Keratinocyte (primary cell): ENCODE measurements around the gene SMURF1. TPM values are rescaled to one million over a fixed set of nuclear protein-coding genes. Genes with fewer than 3 reads are reported as not detected.

Experiments used
- DNase-seq: peaks from one replicate; pipeline ENCODE4 v3.0.0-alpha.2; 2011; ENCODE audit warnings: low read depth, missing footprints, low spot score
- FAIRE-seq: peaks from 2 replicates; lab custom pipeline; 2011; peaks lifted over from hg19 to GRCh38; lab: Jason Lieb, UNC
- H2AFZ ChIP-seq: 2 replicates; pipeline ENCODE4 v1.6.0; 2012; ENCODE audit warnings: low read length, control low read depth, inconsistent platforms; ENCODE audit not compliant: control insufficient read depth
- H3K27ac ChIP-seq: 2 replicates; pipeline ENCODE4 v1.5.1; 2011; ENCODE audit warnings: low read length; ENCODE audit not compliant: control insufficient read depth, insufficient read depth
- H3K27me3 ChIP-seq: 3 replicates; pipeline ENCODE4 v1.6.0; 2011; ENCODE audit warnings: low read length; ENCODE audit not compliant: control insufficient read depth, insufficient read depth; ENCODE audit errors: extremely low read depth
- H3K36me3 ChIP-seq, 2 experiments: 2 replicates in 1 of 2; 3 replicates in 1 of 2; pipeline ENCODE4 v1.5.1; 2011; ENCODE audit warnings: low read length in 2 of 2, mild to moderate bottlenecking in 1 of 2; ENCODE audit not compliant: control insufficient read depth in 2 of 2, insufficient read depth in 2 of 2; ENCODE audit errors: extremely low read depth in 1 of 2
- H3K4me1 ChIP-seq: 3 replicates; pipeline ENCODE4 v1.5.1; 2011; ENCODE audit warnings: low read length; ENCODE audit not compliant: control insufficient read depth, insufficient read depth; ENCODE audit errors: extremely low read depth
- H3K4me2 ChIP-seq: 3 replicates; pipeline ENCODE4 v1.6.0; 2011; ENCODE audit warnings: low read depth, low read length; ENCODE audit not compliant: control insufficient read depth, insufficient read depth; ENCODE audit errors: extremely low read depth
- H3K4me3 ChIP-seq, 3 experiments: fragments of 200-600 bp in 1 of 3; sonication (generic) in 1 of 3; 2 replicates in 2 of 3; 3 replicates in 1 of 3; pipeline ENCODE4 v1.5.1; 2011 to 2016; ENCODE audit warnings: low read length in 3 of 3, mild to moderate bottlenecking in 3 of 3, control low read depth in 2 of 3, inconsistent platforms in 1 of 3, low read depth in 1 of 3, mixed read lengths in 1 of 3, mixed run types in 1 of 3, moderate library complexity in 1 of 3; ENCODE audit not compliant: control insufficient read depth in 2 of 3, insufficient read depth in 2 of 3; ENCODE audit errors: extremely low read depth in 1 of 3
- H3K79me2 ChIP-seq: 2 replicates; pipeline ENCODE4 v1.6.0; 2012; ENCODE audit warnings: low read length; ENCODE audit not compliant: control insufficient read depth, insufficient read depth
- H3K9ac ChIP-seq: 3 replicates; pipeline ENCODE4 v1.6.0; 2011; ENCODE audit warnings: low read length; ENCODE audit not compliant: control insufficient read depth, insufficient read depth; ENCODE audit errors: extremely low read depth
- H3K9me1 ChIP-seq: 3 replicates; pipeline ENCODE4 v1.6.0; 2011; ENCODE audit warnings: low read length; ENCODE audit not compliant: control insufficient read depth, insufficient read depth; ENCODE audit errors: extremely low read depth
- H3K9me3 ChIP-seq: 2 replicates; pipeline ENCODE4 v1.5.1; 2012; ENCODE audit warnings: low read depth, low read length; ENCODE audit not compliant: control insufficient read depth
- H4K20me1 ChIP-seq: 3 replicates; pipeline ENCODE4 v1.6.0; 2011; ENCODE audit warnings: low read length; ENCODE audit not compliant: control insufficient read depth, insufficient read depth; ENCODE audit errors: extremely low read depth
- CTCF ChIP-seq, 3 experiments: IDR thresholded peaks in 1 of 3; conservative IDR thresholded peaks in 1 of 3; optimal IDR thresholded peaks in 1 of 3; 2 replicates in 2 of 3; 3 replicates in 1 of 3; pipeline versions ENCODE3 to v1.5.1; 2011; ENCODE audit warnings: low read length in 3 of 3, mild to moderate bottlenecking in 3 of 3, moderate library complexity in 2 of 3, control low read depth in 1 of 3, inconsistent platforms in 1 of 3; ENCODE audit not compliant: insufficient read depth in 2 of 3; ENCODE audit errors: extremely low read depth in 1 of 3
- EZH2 ChIP-seq: IDR thresholded peaks from one replicate; pipeline ENCODE4 v1.6.1; 2012; ENCODE audit warnings: inconsistent platforms, mild to moderate bottlenecking, low read length, moderate library complexity
- dilution Hi-C: fragments of 300-500 bp; cut with MboI; formaldehyde crosslinking; loops from one replicate; pipeline ENCODE4 v1.7.0; 2020; ENCODE audit warnings: low sequenced_read_pairs; ENCODE audit not compliant: extremely low pct_ligation_motif_present
- polyA plus RNA-seq, 5 experiments: library from polyadenylated mRNA; depleted of rRNA in 3 of 5; stranded (reverse) in 3 of 5; stranded (forward) in 1 of 5; unstranded in 1 of 5; fragments of >200 nt; gene quantifications; 1 replicate in 1 of 5; 2 replicates in 3 of 5; 3 replicates in 1 of 5; pipeline versions ENCODE4 v1.2.1 to v1.2.3, GENCODE V29; 2011 to 2012; ENCODE audit warnings: missing spikeins in 2 of 5, low read depth in 1 of 5, low replicate concordance in 1 of 5

SMURF1 gene
- polyA plus RNA-seq, 1 donor (not counting 4 experiments of a cell fraction or from before 2014, with no cell fraction given): 22.2 TPM

- Histone ChIP-seq H4K20me1 (peaks cover 11% of the 10 kb centered on the region), H3K4me1 (peaks cover 32% of the 10 kb centered on the region), H3K9me3 (no peaks in the 10 kb centered on the region), H3K4me2 (no peak overlapping the region), H2AFZ (no peak overlapping the region), H3K27ac (no peak overlapping the region), H3K9ac (no peak overlapping the region), H3K4me3 (no peak overlapping the region), H3K9me1 (peaks cover 3% of the 10 kb centered on the region), H3K27me3 (no peaks in the 10 kb centered on the region), H3K36me3 (no peaks in the 10 kb centered on the region), H3K79me2 (peaks cover 90% of the 10 kb centered on the region)
- DNase-seq: no peak
- no peak for FAIRE-seq
- dilution Hi-C loops: no loop called here
- TF ChIP-seq CTCF (optimal IDR thresholded peaks at IDR 0.05 in 1 of 3, IDR thresholded peaks at IDR 0.05 in 1 of 3, conservative IDR thresholded peaks at IDR 0.05 in 1 of 3; ENCODE audit: extremely low read depth in 1 of 3, insufficient read depth in 2 of 3, low read length in 3 of 3): no peak
- no peak for TF ChIP-seq EZH2
Observed at GRCh38 chr7:99094401-99094800, 49.5 kb downstream of the SMURF1 start.

GRCh38 chr7:99092064-99092720 is 51.7 kb downstream of the SMURF1 start:
- Histone ChIP-seq H3K27ac (no peak overlapping the region), H4K20me1 (peaks cover 11% of the 10 kb centered on the region)

More at GRCh38 chr7:99092064-99092720, 51.7 kb downstream of the SMURF1 start:
- Histone ChIP-seq H3K9ac (no peak overlapping the region), H3K27me3 (no peaks in the 10 kb centered on the region), H3K4me2 (no peak overlapping the region), H3K9me1 (peaks cover 3% of the 10 kb centered on the region), H2AFZ (no peak overlapping the region), H3K36me3 (no peaks in the 10 kb centered on the region), H3K79me2 (peaks cover 93% of the 10 kb centered on the region), H3K9me3 (no peaks in the 10 kb centered on the region), H3K4me1 (peaks cover 14% of the 10 kb centered on the region), H3K4me3 (no peak overlapping the region)
- DNase-seq (no peak), FAIRE-seq (no peak)
- dilution Hi-C loops: no loop called here
- TF ChIP-seq CTCF (optimal IDR thresholded peaks at IDR 0.05 in 1 of 3, IDR thresholded peaks at IDR 0.05 in 1 of 3, conservative IDR thresholded peaks at IDR 0.05 in 1 of 3; ENCODE audit: extremely low read depth in 1 of 3, insufficient read depth in 2 of 3, low read length in 3 of 3): no peak
